GM18861 (cell line): ENCODE measurements around the gene TGIF2.
A peak's percentile ranks its signal among the peaks of the same experiment; 100 is the strongest.

Experiments used
- ATAC-seq: cut with Tn5 transposase; IDR thresholded peaks from one replicate; pipeline ENCODE4 v1.9.1; 2021; ENCODE audit not compliant: unreplicated experiment

Gene TGIF2

GRCh38 chr20:36573103-36573797 lies at the start of gene TGIF2:
Gene TGIF2, plus strand, starts transcription at chr20:36573597. Its CDS starts 5,178 bp downstream, at chr20:36578775.
- ATAC-seq: peak; percentile 63

- no peak for ATAC-seq
Measured at GRCh38 chr20:36525620-36526365, 47.6 kb upstream of the TGIF2 start.

- ATAC-seq: no peak
Measured at GRCh38 chr20:36526521-36527011, 46.8 kb upstream of the TGIF2 start.

GRCh38 chr20:36527331-36528125 lies 45.9 kb upstream of the TGIF2 start:
- no peak for ATAC-seq

DNA sequence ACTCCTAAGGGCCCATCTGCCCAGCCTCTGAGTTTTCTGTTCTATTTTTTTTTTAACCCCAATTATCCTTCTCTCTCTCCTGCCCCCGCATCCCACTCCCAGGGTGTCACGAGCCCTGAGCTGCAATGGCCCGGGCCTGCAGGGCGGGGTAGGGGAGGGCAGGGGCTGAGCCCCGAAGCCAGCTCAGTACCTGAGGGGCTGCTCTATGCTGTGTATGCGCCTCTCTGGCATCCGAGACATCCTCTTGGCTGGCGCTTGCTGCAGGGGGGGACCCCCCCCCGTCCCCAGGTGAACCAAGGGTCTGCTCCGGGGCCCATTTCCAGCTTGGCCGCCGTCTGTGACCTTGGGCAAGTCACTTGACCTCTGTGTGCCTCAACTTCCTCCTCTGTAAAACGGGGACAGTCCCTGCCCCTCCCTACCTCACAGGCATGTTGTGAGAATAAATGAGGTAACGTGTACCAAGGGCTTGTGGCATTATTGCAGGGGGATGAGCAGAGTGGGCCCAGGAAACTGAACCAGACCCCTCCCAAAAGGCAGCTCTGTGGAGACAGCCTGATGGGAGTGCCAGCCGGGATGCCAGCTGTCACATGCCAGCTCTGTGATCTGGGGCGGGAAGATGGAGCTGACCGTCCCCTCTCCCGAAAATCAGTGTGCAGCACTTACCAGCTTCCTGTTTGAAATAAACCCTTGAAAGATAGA lies 45.1 kb upstream of the TGIF2 start:
- no peak for ATAC-seq

DNA sequence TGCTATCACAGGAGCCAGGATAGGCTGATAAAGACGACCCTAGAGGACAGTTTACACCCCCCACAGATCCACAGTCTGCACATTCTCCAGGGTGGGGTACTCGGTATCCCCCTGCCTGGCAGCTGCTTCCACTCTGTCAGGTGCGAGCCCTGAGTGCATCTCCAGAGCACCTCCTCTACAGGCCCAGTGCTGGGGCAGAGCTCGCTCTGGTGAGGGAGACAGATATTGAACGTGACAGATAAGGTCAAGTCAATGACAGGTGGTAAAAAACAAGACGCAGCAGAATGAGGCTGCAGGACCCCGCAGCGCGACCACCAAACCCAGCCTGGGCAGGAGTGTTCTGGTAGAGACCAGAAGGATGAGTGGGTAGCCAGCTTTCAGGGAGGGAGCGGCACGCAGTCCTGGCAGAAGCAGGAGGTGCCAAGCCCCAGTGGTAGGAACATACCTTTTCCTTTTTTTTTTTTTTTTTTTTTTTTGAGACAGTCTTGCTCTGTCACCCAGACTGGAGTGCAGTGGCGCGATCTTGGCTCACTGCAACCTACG lies 44.5 kb upstream of the TGIF2 start:
- ATAC-seq: no peak

GRCh38 chr20:36532388-36532787 lies 41.0 kb upstream of the TGIF2 start:
- no peak for ATAC-seq

DNA sequence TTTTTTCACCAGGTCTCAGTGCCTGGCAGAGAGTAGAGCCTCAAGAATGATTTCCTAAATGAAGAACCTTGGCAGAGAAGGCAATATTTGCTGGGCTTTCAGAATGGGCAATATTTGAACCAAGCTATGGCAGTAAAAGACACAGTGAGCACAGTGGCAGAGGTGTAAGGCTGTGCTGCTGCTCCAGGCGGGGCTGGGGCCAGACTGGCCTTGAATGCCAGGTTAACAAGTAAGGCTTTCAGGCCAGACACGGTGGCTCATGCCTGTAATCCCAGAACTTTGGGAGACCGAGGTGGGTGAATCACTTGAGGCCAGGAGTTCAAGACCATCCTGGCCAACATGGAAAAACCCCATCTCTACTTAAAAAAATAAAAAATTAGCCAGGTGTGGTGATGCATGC lies 40.6 kb upstream of the TGIF2 start:
- ATAC-seq: no peak

DNA sequence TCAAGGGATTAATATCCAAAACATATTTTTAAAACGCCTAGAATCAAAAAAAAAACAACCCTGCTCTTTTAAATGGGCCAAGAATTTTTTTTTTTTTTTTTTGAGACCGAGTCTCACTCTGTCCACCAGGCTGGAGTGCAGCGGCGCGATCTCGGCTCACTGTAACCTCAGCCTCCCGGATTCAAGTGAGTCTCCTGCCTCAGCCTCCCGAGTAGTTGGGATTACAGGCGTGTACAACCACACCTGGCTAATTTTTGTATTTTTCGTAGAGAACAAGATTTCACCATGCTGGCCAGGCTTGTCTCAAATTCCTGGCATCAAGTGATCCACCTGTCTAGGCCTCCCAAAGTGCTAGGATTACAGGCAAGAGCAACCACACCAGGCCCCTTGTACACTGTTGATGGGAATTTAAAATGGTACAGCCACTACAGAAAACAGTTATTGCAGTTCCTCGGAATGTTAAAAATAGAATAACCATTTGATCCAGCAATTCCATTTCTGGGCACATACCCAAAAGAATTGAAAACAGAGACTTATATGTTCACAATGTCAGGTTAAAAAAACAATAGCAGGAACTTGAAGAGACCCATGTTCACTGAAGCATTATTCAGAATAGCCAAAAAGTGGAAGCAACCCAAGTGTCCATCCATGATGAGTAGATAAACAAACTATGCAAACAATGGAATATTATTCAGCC lies 35.2 kb upstream of the TGIF2 start:
- ATAC-seq: no peak

- ATAC-seq: no peak
Measured at GRCh38 chr20:36540551-36541211, 32.7 kb upstream of the TGIF2 start.

DNA sequence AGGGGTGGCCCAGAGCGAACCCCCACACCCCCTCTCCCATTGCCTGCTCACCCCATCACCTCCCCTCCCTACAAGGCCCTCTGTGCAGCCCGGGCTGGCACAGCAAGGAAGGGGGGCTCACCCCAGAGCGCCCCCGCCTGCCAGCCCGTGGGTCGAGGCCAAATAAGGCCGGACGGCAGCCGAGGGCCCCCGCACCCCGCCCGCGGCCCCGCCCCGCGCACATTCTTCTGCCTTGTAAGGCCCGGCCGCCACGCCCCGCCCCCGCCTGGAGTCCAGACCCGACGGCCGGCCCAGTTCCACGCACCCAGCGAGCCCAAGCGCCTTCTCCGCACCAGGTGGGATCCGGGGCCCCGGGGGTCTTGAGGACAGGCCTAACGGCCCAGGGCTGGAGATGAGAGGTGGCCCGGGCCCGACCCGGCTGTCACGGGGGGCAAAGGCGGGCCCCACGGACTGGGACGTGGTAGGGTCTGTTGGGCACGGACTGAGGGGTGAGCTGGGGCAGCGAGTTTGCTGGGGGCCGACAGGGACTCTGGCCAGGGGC lies 32.1 kb upstream of the TGIF2 start, which contains the start of gene MYL9:
MYL9 (plus strand) TSS at position 293 of the 541 bp plus-strand sequence. CDS start 3,366 bp downstream, outside the sequence.
- no peak for ATAC-seq

- no peak for ATAC-seq
Measured at GRCh38 chr20:36541768-36542488, 31.5 kb upstream of the TGIF2 start.

- no peak for ATAC-seq
Measured at GRCh38 chr20:36542516-36543183, 30.7 kb upstream of the TGIF2 start.

DNA sequence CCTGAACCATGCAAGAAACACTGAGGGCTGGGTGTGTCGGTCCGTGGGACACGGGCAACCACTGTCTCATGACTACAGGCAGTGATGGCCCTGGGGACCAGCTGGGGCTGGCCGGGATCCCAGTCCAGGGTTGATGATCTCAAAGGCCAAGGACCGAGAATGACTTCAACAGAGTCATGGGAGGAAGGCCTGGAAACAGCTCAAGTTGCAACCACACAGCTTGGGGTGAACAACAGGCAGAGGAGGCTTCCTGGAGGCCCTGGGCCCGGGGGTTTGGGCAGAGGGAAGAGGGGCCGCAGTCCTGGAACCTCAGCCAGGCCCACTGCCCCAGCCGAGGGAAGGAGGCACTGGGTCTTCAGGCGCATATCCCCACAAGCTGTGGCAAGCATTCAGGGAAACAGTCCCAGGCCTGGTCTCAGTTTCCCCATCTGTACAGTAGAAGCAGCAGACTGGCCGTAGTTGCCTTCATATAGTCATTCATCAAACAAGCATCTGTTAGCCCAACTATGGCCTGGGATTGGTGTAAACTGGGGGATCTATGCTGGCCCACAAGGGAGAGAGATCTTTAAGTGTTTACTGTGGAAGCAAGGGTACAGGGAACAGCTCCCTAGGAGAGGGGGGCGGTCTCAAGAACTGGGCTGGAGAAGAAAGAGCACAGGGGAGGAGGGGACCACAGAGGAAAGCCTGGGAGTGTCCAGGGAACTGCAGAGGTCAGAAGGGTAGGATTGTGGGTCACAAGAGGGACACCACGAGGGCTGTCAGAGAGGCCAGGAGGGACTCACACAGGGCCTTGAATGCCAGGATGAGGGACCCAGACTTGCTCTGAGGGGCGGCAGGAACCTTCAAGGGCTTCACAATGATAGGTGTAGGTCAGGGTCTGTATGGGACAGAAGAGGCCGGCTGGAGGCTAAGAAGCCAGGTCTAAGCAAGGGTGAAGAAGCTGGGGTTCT lies 29.9 kb upstream of the TGIF2 start:
- ATAC-seq: no peak

GRCh38 chr20:36544134-36545018 lies 29.0 kb upstream of the TGIF2 start:
- no peak for ATAC-seq
